GM12875 (cell line): ENCODE results near the gene ENPEP.
A peak's percentile ranks its signal among the peaks of the same experiment; 100 is the strongest.

Experiments
- H3K4me3 ChIP-seq: one replicate; pipeline ENCODE4 v1.5.1; 2011; ENCODE audit warnings: low read depth, low read length, control low read depth
- TF ChIP-seq, protein P1 (sequence below): IDR thresholded peaks from 2 replicates; pipeline ENCODE4 v1.5.1; 2011; ENCODE audit warnings: low read depth, mild to moderate bottlenecking, control low read depth, inconsistent platforms, low read length, moderate library complexity, borderline replicate concordance; ENCODE audit not compliant: insufficient read depth

ENPEP gene

DNA sequence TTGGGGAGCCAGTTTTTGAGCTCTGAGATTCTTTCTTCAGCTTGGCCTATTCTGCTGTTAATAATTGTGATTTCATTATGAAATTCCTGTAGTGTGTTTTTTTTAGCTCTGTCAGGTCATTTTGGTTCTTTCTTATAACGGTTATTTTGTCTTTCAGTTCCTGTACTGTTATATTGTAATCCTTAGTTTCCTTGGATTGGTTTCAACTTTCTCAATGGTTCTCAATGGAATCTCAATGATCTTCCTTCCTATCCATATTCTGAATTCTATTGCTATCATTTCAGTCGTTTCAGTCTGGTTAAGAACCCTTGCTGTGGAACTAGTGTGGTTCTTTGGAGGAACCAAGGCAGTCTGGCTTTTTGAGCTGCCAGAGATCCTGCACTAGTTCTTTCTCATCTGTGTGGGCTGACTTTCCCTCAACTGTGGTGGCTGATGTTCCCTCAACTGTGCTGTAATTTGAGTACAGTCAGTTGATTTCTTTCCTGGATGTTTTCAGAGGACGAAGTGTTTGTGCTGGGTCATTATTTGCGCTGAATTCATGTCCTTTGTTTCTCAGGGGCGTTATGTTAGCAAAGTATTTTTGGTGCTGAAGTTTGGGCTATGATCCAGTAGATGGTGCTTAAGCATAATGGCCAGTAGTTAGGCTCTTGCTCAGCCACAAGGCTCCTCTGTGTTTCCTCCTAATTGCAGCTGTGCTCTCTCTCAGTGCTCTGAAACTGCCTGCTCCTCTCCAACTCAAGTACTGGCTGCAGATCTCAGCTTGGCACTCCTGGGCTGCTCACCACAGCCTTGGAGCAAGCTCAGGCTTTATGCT is 27.5 kb downstream of the ENPEP start:
- TF ChIP-seq, protein P1, sequence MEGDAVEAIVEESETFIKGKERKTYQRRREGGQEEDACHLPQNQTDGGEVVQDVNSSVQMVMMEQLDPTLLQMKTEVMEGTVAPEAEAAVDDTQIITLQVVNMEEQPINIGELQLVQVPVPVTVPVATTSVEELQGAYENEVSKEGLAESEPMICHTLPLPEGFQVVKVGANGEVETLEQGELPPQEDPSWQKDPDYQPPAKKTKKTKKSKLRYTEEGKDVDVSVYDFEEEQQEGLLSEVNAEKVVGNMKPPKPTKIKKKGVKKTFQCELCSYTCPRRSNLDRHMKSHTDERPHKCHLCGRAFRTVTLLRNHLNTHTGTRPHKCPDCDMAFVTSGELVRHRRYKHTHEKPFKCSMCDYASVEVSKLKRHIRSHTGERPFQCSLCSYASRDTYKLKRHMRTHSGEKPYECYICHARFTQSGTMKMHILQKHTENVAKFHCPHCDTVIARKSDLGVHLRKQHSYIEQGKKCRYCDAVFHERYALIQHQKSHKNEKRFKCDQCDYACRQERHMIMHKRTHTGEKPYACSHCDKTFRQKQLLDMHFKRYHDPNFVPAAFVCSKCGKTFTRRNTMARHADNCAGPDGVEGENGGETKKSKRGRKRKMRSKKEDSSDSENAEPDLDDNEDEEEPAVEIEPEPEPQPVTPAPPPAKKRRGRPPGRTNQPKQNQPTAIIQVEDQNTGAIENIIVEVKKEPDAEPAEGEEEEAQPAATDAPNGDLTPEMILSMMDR = 0 out of 2 replicates have a peak, but pooled peaks have one; percentile 24
- no peak overlapping the region for H3K4me3 ChIP-seq

DNA sequence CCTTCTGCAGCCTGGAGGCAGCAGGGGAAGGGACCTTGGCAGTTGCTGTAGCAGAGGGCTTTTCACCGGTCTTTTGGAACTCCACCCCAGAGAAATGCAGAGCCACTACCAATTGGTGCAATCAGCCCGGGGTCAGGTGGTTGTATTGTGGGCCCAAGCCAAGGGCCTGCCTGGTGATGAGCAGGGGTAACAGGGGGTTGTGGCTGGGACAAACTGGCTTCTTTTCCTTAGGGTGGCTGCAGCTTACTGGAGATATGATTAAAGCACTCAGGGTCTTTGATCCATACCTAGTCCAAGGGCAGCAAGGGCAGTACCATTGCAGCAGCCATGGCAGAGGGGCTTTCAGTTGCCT is 28.1 kb downstream of the ENPEP start:
- H3K4me3 ChIP-seq = no peak overlapping the region
- TF ChIP-seq, protein P1 = no peak

DNA sequence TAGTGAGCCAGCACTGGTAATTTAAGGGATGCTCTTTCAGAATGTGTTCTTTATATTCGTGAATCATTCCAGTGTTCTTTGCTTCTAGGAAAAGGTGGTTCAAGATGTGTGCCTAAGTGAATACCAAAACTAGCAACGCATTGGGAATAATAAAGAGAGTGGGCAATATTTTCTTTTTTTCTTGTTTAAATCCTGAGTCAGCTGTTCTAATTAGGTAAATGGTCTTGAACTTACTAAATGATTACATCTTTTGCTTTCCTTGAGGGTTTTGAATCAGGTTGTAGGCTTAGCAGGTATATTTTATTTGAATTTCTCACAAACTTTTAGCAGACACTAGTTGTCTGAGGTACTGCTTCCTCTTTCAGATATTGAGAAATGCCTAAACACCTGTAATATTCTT is 29.5 kb downstream of the ENPEP start:
- TF ChIP-seq, protein P1 = no peak
- no peak overlapping the region for H3K4me3 ChIP-seq

DNA sequence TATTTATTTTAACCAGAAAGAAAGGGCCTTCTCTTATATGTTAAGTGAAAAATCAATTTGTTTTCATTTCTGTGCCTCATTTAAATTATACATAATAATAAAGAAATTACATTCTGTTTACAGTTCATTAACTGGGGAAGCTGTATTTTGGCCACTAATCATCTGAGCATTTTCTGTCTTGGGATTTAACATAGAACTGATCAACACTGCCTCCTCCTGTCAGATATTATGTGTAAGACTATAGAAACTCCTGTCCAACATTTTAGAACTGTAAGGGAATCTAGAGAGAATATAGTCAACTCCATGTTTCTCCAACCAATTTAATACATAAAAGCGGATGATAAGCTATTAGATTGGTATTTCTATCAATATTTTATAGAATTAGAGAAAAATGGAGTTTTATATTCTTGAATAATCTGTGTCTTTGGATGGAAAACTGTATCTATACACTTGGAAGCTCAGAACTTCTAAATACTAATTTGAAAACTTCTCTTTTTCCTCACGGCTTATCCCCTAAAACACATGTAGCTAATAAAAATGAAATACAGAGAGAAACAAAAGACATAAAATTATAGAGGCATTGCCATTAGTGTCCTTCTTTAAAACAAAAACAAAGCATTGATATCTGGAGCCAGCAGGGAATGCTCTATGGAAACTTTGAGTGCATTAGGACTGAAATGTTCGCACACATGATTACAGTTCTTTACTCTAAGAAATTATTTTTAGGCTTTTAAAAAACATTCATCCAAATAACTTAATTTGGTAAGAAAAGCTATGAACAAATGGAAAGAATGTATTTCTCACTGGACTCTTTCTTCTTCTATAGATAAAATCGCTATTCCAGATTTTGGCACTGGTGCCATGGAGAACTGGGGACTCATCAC is 33.1 kb downstream of the ENPEP start:
- no peak overlapping the region for H3K4me3 ChIP-seq
- TF ChIP-seq, protein P1 = 0 out of 2 replicates have a peak, but pooled peaks have one; percentile 11

DNA sequence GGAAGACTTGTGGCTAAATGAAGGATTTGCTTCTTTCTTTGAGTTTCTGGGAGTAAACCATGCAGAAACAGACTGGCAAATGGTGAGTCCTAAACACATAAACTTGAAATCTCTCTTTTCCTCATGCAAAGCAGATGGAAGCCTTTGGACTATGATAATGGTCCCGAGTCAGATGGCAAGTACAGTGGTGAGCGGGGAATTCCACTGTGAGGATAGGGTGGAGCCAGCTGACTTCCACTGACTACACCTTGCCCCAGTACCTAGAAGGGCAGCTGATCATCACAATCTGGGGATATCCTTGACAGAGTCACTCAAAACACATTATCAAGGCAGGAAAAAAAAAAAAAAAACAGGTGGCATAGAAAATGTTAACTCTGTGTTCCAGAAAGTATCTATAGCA is 34.3 kb downstream of the ENPEP start:
- H3K4me3 ChIP-seq = no peak overlapping the region
- TF ChIP-seq, protein P1 = no peak

DNA sequence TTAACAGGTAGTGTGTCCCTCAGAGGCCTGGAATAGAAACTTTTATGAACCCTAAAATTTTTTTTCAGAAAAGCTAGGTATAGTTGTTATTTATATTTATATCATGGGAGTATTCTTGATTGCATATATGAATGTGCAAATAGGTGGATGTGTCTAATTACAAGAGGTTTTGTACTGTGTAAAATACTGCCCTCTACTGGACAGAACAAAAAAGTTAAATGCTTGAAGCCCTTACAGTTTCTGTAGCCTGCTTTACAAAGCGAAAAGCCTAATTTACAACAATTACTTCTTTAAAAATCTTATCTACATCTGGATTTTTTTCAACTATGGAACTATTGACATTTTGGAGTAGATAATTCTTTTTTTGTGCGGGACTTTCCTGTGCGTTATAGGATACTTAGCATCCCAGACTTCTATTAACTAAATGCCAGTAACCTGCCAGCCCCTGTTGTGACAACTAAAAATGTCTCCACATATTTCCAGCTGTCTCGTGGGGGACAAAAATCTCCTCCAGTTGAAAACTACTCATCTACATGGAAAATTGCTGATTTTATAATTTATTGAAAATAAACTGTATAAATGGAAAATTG is 35.1 kb downstream of the ENPEP start:
- TF ChIP-seq, protein P1 = peak; percentile 23; the same call in 1 of the 2 replicates
- no peak overlapping the region for H3K4me3 ChIP-seq
